ENCODE measurements around the gene RNF145. TPM values are rescaled to one million over a fixed set of nuclear protein-coding genes. Genes with fewer than 3 reads are reported as not detected.
"Not testable (repeated sequence)": the region's sequence is repeated elsewhere in the genome, so short reads cannot be mapped to it uniquely, and the experiment has no call there.

Gene RNF145
- total and polyA plus RNA-seq, 2 donors = 39.2 to 60.6 TPM

DNA sequence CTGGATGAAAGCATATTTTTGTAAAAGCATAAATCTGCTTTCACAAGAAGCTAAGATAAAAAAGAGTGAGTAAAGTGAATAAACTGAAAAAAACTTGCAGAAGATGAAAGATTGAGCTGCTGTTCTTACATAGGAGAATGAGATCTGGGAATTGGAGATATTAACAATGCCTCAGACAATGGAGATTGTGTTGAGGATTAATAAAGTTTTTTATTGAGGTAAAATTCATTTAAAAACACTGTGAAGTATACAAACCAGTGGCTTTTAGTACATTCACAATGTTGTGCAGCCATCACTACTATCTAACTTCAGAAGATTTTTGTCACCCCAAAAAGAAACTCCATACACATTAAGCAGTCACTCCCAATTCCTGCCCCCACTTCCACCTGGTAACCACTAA is 34.0 kb upstream of the RNF145 start:
- no peak for DNase-seq (ENCODE audit: low read depth in 6 of 9, low spot score in 9 of 9)
- H3K27me3 ChIP-seq (ENCODE audit: control insufficient read depth in 2 of 2, insufficient read depth in 1 of 2, low read length in 1 of 2) = no peaks in the 10 kb centered on the region
- no peak overlapping the region for H3K27ac ChIP-seq (ENCODE audit: low read depth in 1 of 2, low read length in 1 of 2)
- no peaks in the 10 kb centered on the region for H3K4me1 ChIP-seq (ENCODE audit: control insufficient read depth in 2 of 2, insufficient read depth in 2 of 2, low read length in 2 of 2)
- H3K4me3 ChIP-seq (ENCODE audit: low read length in 2 of 2) = no peak overlapping the region
- H3K9me3 ChIP-seq (ENCODE audit: control insufficient read depth in 2 of 2, insufficient read depth in 1 of 2, low read length in 1 of 2) = no peaks in the 10 kb centered on the region
- no peaks in the 10 kb centered on the region for H3K36me3 ChIP-seq (ENCODE audit: control insufficient read depth in 2 of 2, insufficient read depth in 2 of 2, low read length in 1 of 2)

DNA sequence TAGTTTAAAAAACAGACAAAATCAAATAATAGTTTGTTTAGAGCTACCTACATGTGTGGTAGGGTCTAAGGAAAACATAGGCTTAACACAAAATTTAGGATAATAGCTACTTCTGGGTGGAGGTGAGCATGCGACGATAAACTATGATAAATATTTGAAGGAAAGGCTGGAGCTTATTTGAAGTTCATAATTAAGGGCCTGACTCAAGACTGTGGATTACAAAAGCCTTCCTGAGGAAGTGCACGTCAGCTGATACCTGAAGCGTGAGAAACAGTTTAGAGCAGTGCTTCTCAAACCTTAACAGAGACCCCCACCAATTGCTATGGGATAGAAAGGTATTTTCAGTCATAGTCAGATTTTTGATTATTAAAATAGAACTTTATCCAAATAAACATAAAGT is 33.3 kb upstream of the RNF145 start:
- Histone ChIP-seq H3K4me3 (ENCODE audit: low read length in 2 of 2) (no peak overlapping the region), H3K4me1 (ENCODE audit: control insufficient read depth in 2 of 2, insufficient read depth in 2 of 2, low read length in 2 of 2) (no peaks in the 10 kb centered on the region), H3K36me3 (ENCODE audit: control insufficient read depth in 2 of 2, insufficient read depth in 2 of 2, low read length in 1 of 2) (no peaks in the 10 kb centered on the region), H3K9me3 (ENCODE audit: control insufficient read depth in 2 of 2, insufficient read depth in 1 of 2, low read length in 1 of 2) (no peaks in the 10 kb centered on the region), H3K27ac (ENCODE audit: low read depth in 1 of 2, low read length in 1 of 2) (no peak overlapping the region), H3K27me3 (ENCODE audit: control insufficient read depth in 2 of 2, insufficient read depth in 1 of 2, low read length in 1 of 2) (no peaks in the 10 kb centered on the region)
- 48% methylated on average over 4 of the region's 4 CpGs for WGBS
- no peak for DNase-seq (ENCODE audit: low read depth in 6 of 9, low spot score in 9 of 9)

DNA sequence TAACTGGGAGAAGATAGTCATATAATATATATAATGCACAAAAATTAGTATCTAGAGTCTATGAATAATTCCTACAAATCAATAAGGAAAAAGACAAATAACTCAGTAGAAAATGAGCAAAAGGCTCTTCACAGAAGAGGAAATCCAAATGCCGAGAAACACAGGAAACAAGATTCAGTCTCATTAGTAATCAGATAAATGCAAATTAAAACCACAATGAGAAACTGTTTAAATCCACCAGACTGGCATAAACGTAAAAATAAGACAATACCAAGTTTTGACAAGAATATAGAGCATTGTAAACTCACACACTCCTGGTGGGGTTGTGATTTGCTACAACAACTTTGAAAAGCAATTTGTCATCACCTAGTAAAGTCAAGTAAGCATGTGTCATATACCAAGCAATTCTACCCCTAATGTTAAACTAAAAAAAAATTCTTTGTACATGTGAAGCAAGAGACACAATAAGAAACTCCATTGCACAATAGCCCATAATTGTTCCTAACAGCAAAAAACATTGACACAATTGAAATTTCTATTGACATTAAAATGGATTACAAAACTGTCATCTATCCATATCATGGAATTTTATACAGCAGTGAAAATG is 32.7 kb upstream of the RNF145 start:
- WGBS = 15% methylated on average over 2 of the region's 2 CpGs
- no peaks in the 10 kb centered on the region for H3K4me1 ChIP-seq (ENCODE audit: control insufficient read depth in 2 of 2, insufficient read depth in 2 of 2, low read length in 2 of 2)
- H3K27ac ChIP-seq (ENCODE audit: low read depth in 1 of 2, low read length in 1 of 2) = no peak overlapping the region
- H3K9me3 ChIP-seq (ENCODE audit: control insufficient read depth in 2 of 2, insufficient read depth in 1 of 2, low read length in 1 of 2) = no peaks in the 10 kb centered on the region
- no peaks in the 10 kb centered on the region for H3K36me3 ChIP-seq (ENCODE audit: control insufficient read depth in 2 of 2, insufficient read depth in 2 of 2, low read length in 1 of 2)
- no peak for DNase-seq (ENCODE audit: low read depth in 6 of 9, low spot score in 9 of 9)
- H3K4me3 ChIP-seq (ENCODE audit: low read length in 2 of 2) = no peak overlapping the region
- H3K27me3 ChIP-seq (ENCODE audit: control insufficient read depth in 2 of 2, insufficient read depth in 1 of 2, low read length in 1 of 2) = no peaks in the 10 kb centered on the region

DNA sequence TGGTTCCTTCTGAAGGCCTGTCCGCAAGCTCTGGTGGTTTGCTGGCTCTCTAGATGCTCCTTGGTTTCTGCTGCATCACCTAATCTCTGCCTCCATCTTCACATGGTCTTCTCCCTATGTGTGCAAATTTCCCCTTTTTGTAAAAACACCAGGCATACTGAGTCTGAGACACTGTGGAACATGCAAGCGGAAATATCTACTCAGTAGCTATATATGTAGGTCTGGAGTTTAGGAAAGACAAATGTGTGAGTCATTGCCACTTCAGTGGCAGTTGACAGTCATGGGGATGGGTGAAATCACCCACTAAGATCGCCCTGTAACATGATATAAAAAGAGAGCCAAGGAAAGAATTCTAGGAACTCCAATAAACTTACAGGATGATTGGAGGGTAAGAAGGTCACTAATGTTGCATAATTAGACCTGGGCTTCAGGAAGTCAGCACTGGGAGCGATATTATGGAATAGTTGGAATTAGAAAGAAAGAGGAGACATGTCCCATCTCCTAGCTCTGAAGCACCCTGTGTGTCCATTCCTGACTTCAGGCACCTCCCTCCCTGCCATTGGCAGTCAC is 31.0 kb upstream of the RNF145 start:
- WGBS = 95% methylated on average over 4 of the region's 4 CpGs
- Histone ChIP-seq H3K9me3 (ENCODE audit: control insufficient read depth in 2 of 2, insufficient read depth in 1 of 2, low read length in 1 of 2) (no peaks in the 10 kb centered on the region), H3K27ac (ENCODE audit: low read depth in 1 of 2, low read length in 1 of 2) (no peak overlapping the region), H3K36me3 (ENCODE audit: control insufficient read depth in 2 of 2, insufficient read depth in 2 of 2, low read length in 1 of 2) (no peaks in the 10 kb centered on the region), H3K27me3 (ENCODE audit: control insufficient read depth in 2 of 2, insufficient read depth in 1 of 2, low read length in 1 of 2) (no peaks in the 10 kb centered on the region), H3K4me3 (ENCODE audit: low read length in 2 of 2) (no peak overlapping the region), H3K4me1 (ENCODE audit: control insufficient read depth in 2 of 2, insufficient read depth in 2 of 2, low read length in 2 of 2) (no peaks in the 10 kb centered on the region)
- DNase-seq (ENCODE audit: low read depth in 6 of 9, low spot score in 9 of 9) = no peak

DNA sequence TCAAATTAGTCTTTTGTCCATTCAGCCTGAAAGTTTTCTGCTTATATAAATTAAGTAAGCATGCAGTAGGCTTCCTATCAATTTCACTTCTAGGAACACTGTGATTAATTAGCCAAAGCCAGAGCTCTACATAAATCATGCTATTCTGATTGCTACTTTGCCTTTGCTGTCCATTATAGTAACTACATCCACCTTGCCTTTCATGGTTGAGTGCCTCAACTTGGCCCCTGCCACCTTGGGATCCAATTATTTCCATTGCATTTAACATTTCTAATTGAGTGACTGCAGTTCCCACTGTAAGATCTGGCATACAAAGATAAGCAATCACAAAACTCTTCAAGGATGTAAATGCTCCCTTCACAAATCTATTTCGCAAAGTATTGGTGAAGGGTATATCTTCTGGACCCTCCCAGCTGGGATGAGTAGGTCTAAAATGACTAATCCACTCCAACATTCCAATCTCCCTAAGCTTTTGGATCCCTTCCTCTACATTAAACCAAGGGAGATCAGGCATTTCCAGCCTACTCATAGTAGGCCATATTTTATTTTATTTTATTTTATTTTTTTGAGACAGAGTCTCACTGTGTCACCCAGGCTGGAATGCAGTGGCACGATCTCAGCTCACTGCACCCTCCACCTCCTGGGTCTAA is 26.6 kb upstream of the RNF145 start:
- not testable (repeated sequence) for H3K27me3 ChIP-seq (ENCODE audit: control insufficient read depth in 2 of 2, insufficient read depth in 1 of 2, low read length in 1 of 2); H3K36me3 ChIP-seq (ENCODE audit: control insufficient read depth in 2 of 2, insufficient read depth in 2 of 2, low read length in 1 of 2); H3K4me3 ChIP-seq (ENCODE audit: low read length in 2 of 2); H3K9me3 ChIP-seq (ENCODE audit: control insufficient read depth in 2 of 2, insufficient read depth in 1 of 2, low read length in 1 of 2); H3K27ac ChIP-seq (ENCODE audit: low read depth in 1 of 2, low read length in 1 of 2); H3K4me1 ChIP-seq (ENCODE audit: control insufficient read depth in 2 of 2, insufficient read depth in 2 of 2, low read length in 2 of 2); DNase-seq (ENCODE audit: low read depth in 6 of 9, low spot score in 9 of 9)
- WGBS = 96% methylated on average over 2 of the region's 2 CpGs

DNA sequence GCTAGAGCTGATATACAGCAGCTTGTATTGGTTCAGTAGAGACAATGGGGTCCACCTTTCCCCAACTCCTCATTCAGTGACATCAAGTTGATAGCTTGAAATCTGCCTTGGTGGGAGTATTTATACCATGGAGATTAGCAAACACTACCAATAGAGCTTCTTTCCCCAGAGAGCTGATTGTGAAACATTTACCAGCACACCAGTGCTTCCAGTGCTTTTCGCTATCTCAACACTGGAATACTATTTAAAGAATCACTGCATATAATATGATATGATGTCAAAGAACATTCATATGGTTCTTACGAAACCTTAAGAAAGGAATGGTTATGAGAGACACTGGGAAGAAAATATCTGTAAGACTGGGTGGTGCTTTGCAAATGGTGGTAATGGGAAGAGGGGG is 21.8 kb upstream of the RNF145 start:
- Histone ChIP-seq H3K4me3 (ENCODE audit: low read length in 2 of 2) (no peak overlapping the region), H3K27ac (ENCODE audit: low read depth in 1 of 2, low read length in 1 of 2) (no peak overlapping the region), H3K4me1 (ENCODE audit: control insufficient read depth in 2 of 2, insufficient read depth in 2 of 2, low read length in 2 of 2) (no peaks in the 10 kb centered on the region), H3K9me3 (ENCODE audit: control insufficient read depth in 2 of 2, insufficient read depth in 1 of 2, low read length in 1 of 2) (no peaks in the 10 kb centered on the region), H3K36me3 (ENCODE audit: control insufficient read depth in 2 of 2, insufficient read depth in 2 of 2, low read length in 1 of 2) (no peaks in the 10 kb centered on the region), H3K27me3 (ENCODE audit: control insufficient read depth in 2 of 2, insufficient read depth in 1 of 2, low read length in 1 of 2) (no peaks in the 10 kb centered on the region)
- no peak for DNase-seq (ENCODE audit: low read depth in 6 of 9, low spot score in 9 of 9)
- WGBS = 98% methylated on average over 2 of the region's 2 CpGs

DNA sequence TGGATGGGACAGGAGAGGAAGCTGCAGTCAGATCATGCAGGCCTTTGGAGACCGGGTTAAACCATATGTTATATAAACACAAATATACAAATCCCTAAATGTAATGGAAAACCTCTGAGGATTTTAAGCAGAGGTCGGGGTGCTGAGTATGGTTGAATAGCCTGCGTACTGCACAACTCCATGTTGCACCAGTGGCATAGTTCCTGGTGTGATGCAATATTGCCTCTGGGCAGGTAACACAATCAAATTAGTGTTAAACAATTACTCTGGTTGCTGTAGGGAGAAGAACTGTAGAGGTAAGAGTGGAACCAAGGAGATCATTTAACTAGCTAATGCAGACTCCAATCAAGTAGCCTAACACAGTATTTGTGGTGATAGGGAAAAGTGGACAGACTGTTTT is 21.3 kb upstream of the RNF145 start:
- H3K27me3 ChIP-seq (ENCODE audit: control insufficient read depth in 2 of 2, insufficient read depth in 1 of 2, low read length in 1 of 2) = no peaks in the 10 kb centered on the region
- no peak for DNase-seq (ENCODE audit: low read depth in 6 of 9, low spot score in 9 of 9)
- H3K27ac ChIP-seq (ENCODE audit: low read depth in 1 of 2, low read length in 1 of 2) = no peak overlapping the region
- H3K4me1 ChIP-seq (ENCODE audit: control insufficient read depth in 2 of 2, insufficient read depth in 2 of 2, low read length in 2 of 2) = no peaks in the 10 kb centered on the region
- no peaks in the 10 kb centered on the region for H3K36me3 ChIP-seq (ENCODE audit: control insufficient read depth in 2 of 2, insufficient read depth in 2 of 2, low read length in 1 of 2)
- no peak overlapping the region for H3K4me3 ChIP-seq (ENCODE audit: low read length in 2 of 2)
- 97% methylated on average over 3 of the region's 3 CpGs for WGBS
- H3K9me3 ChIP-seq (ENCODE audit: control insufficient read depth in 2 of 2, insufficient read depth in 1 of 2, low read length in 1 of 2) = no peaks in the 10 kb centered on the region

DNA sequence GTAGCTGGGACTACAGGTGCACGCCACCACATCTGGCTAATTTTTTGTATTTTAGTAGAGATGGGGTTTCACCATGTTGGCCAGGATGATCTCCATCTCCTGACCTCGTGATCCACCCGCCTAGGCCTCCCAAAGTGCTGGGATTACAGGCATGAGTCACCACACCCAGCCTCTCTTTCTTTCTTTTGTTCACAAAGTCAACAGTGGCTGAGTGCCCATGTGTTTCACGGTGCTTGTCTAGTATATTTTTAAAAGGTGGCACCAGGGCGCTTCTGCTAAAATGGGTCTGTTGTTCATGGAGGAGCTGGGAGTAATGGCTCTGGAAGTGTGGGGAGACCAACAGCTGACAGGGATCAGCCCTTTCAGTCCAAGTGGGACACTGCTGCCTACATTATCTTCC is 18.7 kb upstream of the RNF145 start:
- not testable (repeated sequence) for H3K36me3 ChIP-seq (ENCODE audit: control insufficient read depth in 2 of 2, insufficient read depth in 2 of 2, low read length in 1 of 2); H3K4me1 ChIP-seq (ENCODE audit: control insufficient read depth in 2 of 2, insufficient read depth in 2 of 2, low read length in 2 of 2); H3K27me3 ChIP-seq (ENCODE audit: control insufficient read depth in 2 of 2, insufficient read depth in 1 of 2, low read length in 1 of 2); H3K4me3 ChIP-seq (ENCODE audit: low read length in 2 of 2); DNase-seq (ENCODE audit: low read depth in 6 of 9, low spot score in 9 of 9); H3K9me3 ChIP-seq (ENCODE audit: control insufficient read depth in 2 of 2, insufficient read depth in 1 of 2, low read length in 1 of 2); H3K27ac ChIP-seq (ENCODE audit: low read depth in 1 of 2, low read length in 1 of 2)
- WGBS = 97% methylated on average over 5 of the region's 5 CpGs

DNA sequence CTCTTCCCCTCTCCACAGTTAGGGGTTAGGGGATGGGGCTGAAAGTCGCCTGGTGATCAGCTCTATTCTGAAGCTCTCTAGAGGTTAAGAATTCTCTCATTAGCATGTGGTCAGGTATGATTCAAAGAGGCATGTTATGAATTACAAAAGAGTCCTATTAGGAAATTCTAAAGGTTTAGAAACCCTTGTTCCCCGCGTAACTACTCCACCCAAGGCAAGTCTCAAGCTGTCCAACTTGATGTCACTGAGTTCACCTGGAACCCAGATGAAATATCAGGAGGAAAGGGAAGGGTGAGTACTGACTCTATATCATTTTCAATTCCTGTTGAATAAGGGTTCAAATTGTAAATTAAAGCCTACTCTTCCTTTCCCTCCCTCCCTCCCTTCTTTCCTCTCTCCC is 18.1 kb upstream of the RNF145 start:
- 89% methylated on average over 3 of the region's 3 CpGs for WGBS
- no peaks in the 10 kb centered on the region for H3K36me3 ChIP-seq (ENCODE audit: control insufficient read depth in 2 of 2, insufficient read depth in 2 of 2, low read length in 1 of 2)
- no peaks in the 10 kb centered on the region for H3K9me3 ChIP-seq (ENCODE audit: control insufficient read depth in 2 of 2, insufficient read depth in 1 of 2, low read length in 1 of 2)
- no peaks in the 10 kb centered on the region for H3K4me1 ChIP-seq (ENCODE audit: control insufficient read depth in 2 of 2, insufficient read depth in 2 of 2, low read length in 2 of 2)
- no peaks in the 10 kb centered on the region for H3K27me3 ChIP-seq (ENCODE audit: control insufficient read depth in 2 of 2, insufficient read depth in 1 of 2, low read length in 1 of 2)
- DNase-seq (ENCODE audit: low read depth in 6 of 9, low spot score in 9 of 9) = no peak
- H3K27ac ChIP-seq (ENCODE audit: low read depth in 1 of 2, low read length in 1 of 2) = no peak overlapping the region
- H3K4me3 ChIP-seq (ENCODE audit: low read length in 2 of 2) = no peak overlapping the region
